Measurements from ENCODE around the gene GMIP.

- TF ChIP-seq CTCF (conservative IDR thresholded peaks at IDR 0.05; ENCODE audit: low read depth in 2 of 2) (no peak), POLR2AphosphoS5 (IDR thresholded peaks at IDR 0.05; ENCODE audit: low read depth) (no peak), EZH2 (IDR thresholded peaks at IDR 0.05; ENCODE audit: low read depth, unreplicated experiment) (no peak)
Measured at GRCh38 chr19:19649155-19649554, 5.7 kb upstream of the GMIP start.

Measured in GM23338 (cell line).